ENCODE data around the gene ATP11A.

Gene ATP11A

DNA sequence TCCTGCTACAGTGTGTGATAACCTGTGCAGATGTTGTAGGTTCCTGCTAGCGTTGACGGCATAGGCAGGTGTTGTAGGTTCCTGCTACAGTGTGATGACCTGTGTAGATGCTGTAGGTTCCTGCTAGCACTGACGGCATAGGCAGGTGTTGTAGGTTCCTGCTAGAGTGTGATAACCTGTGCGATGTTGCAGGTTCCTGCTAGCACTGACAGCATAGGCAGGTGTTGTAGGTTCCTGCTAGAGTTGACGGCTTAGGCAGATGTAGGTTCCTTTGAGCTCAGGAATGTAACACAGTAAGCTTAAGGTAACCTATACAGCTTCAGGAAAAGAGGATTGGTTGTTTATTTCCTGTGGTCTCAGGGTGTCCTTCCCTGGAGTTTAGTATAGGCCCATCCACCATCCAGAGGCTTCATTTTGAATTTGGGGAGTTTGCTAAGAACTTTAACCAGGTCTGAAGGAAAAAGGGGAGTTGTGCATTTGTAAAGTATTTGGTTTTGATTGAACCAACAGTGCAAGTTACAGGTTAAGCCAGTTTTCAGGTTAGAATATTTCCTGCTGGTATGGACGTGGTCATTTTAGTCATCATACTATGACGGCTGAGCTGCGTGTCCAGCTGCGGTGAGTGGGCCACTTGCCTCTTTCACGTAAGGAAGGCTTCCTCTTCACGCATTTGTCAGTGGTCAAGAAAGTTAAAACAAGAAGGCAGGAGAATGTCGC is 53.8 kb downstream of the ATP11A start:
- no peak for DNase-seq (ENCODE audit: low spot score)

DNA sequence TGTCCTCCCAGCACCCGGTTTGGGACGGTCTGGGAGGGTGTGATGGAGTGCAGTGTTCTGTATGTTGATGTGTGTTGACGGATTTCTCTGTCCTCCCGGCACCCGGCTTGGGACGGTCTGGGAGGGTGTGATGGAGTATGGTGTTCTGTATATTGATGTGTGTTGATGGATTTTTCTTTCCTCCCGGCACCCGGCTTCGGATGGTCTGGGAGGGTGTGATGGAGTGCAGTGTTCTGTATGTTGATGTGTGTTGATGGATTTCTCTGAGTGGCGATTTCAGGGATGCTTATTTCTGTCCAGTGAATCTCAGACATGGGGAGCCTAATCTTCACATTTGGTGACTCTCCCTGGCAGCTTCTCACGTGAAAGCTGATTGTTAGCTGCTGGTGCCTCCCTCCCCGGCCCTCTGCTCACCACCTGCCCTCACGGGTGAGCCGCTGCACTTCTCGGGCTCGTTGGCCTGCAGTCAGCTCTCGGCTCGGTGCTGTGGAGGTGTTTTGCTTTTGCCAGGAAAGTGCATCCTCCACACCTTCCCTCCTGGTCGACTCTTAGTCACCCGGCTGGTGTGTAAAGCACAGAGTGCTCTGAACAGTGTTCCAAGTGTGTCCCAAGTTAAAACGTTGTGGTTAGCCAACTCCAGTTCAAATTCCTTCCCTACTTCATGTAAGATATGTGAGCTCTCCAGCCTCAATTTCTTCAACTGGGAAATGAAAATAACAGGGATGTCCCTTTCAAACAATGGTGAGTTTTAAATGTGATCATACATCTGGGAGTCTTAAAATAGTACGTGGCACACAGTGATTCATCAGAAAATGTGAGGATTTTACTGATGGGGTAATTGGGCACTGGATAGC is 54.6 kb downstream of the ATP11A start:
- peak; percentile 30 for DNase-seq (ENCODE audit: low spot score)

DNA sequence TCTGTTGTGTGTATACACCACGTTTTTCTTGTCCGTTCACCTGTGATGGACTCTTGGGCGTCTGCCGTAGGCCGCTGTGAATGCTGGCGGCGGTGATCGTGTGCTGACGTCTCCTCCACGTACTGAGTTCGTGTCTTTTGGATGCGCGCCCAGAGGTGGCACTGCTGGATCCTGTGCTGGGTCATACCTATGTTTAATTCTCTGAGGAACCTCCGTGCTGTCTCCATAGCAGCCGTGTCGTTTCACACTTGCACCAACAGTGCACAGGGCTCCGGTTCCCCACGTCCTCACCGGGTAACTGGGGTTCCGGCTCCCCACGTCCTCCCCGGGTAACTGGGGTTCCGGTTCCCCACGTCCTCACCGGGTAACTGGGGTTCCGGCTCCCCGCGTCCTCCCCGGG is 56.2 kb downstream of the ATP11A start:
- DNase-seq (ENCODE audit: low spot score): no peak

DNA sequence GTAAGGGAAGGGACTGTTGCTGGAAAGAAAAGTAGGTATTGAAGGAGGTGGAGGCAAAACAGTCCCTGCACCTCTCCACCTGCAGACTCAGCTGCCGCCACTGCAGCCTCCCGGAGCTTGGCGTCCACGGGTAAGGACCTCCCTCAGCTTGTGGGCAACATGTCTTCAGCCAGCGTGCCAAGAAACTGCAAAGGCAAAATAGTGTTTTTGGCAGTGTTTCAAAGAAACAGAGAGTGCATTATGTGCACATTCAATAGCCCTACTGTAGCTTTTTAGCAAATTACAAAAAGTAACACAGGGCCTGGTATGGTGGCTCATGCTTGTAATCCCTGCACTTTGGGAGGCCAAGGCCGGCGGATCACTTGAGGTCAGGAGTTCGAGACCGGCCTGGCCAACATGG is 57.4 kb downstream of the ATP11A start:
- DNase-seq (ENCODE audit: low spot score): no peak

DNA sequence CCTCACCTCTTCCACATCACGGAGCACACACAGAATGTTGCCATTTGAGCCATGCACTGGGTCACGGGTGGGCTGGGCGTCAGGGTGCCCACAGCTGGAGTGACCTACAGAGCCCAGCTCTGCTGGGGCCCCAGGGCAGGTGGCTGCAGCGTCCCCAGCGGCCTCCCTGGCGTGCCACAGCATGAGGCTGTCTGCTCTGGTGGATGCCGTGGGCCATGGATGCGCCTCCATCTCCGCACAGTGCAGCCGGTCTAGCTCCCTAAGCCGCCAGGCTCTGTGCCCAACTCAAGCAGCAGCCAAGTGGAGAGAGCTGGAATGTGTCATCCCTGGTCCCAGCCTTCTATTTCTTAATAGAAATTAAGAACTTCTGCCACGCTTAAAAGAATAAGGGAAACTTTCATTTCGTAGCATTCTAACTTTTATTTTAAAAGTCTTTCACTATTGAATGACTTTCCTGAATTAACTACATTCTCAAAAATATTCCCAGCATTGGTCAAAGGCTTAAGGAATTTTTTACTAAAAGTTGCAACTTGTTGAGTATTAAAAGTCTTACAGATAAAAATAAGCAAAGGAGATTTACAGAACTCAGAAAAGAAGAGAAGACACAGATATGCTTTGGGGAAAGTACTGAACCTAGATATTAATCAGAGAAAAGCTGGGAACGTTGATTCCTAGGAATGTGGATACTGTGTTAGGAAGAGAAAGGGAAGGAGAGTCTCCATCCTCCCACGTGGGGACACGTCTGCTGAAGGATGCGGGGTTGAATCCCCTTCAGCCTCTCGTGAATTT is 59.3 kb downstream of the ATP11A start:
- DNase-seq (ENCODE audit: low spot score): peak; percentile 83

GRCh38 chr13:112750570-112750969 is 60.7 kb downstream of the ATP11A start:
- DNase-seq (ENCODE audit: low spot score): no peak

DNA sequence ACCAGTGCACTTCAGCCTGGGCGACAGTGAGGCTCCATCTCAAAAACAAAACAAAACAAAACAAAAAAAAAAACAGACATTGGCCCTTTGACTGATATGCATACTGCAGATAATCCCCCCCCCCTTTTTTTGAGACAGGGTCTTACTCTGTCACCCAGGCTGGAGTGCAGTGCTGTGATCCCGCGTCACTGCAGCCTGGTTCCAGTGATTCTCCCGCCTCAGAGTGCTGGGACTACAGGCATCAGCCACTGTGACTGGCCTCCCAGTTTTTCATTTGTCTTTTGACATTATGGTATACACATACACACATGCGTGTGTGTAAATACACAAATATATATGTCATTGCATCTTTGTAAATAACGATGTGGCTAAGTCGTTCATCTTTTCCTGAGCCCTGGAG is 61.8 kb downstream of the ATP11A start:
- no peak for DNase-seq (ENCODE audit: low spot score)

- no peak for DNase-seq (ENCODE audit: low spot score)
These were observed 62.4 kb downstream of the ATP11A start for GRCh38 chr13:112752211-112752610.

GRCh38 chr13:112752711-112753541 is 63.1 kb downstream of the ATP11A start:
- no peak for DNase-seq (ENCODE audit: low spot score)

DNA sequence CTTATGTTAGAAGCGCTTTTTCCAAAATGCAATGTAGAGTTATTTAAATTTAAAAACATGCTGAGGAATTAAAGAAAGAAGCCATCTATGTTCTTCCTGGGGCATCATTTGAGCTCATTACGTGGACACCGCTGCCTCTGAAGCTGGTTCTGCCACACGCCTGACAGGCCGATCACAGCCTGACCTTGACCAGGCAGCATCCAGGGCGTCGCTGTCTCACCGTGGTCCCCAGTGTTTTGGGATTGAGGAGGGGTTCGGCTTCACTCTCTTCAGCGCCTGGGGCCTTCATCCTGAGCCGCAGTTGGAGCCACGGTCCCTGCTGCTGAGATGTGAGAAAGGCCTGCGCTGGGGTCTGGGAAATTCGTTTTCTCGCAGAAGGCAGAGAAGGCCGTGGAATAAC is 64.0 kb downstream of the ATP11A start:
- DNase-seq (ENCODE audit: low spot score): no peak

GRCh38 chr13:112754281-112755025 is 64.6 kb downstream of the ATP11A start:
- DNase-seq (ENCODE audit: low spot score): no peak

DNA sequence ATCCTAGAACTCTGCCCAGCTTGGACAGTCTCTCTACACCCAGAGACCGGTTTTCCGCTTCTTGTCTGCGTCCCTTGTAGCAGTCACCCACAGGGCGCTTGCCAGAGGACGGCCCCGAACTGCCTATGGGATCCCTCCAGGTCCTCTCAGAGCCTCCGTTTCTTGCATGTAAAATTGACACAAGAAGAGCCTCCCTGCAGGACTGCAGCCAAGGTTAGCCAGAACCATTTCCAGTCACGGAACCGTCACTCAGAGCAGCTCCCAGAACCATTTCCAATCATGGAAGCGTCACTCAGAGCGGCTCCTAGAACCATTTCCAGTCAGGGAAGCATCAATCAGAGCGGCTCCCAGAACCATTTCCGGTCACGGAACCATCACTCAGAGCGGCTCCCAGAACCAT is 65.5 kb downstream of the ATP11A start:
- no peak for DNase-seq (ENCODE audit: low spot score)

DNA sequence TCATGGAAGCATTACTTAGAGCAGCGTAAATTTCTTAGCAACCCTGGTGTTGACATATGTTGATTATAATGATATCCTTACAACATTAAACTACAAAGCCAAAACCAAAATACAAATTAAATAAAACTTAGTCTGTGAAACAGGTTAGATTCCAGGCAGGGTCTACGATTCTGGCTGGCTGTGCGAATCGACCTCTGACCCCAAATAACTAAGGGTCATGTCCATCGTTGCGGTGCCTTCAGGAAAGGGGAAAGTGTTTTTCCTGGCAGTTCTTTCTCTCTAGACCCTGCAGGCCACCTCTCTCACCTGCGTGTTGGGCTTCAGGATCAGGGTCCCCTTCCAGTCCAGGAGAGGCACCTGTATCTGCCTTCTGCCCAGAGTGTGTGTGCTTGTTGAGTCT is 66.2 kb downstream of the ATP11A start:
- DNase-seq (ENCODE audit: low spot score): no peak

- no peak for DNase-seq (ENCODE audit: low spot score)
These were observed 66.7 kb downstream of the ATP11A start for GRCh38 chr13:112756511-112756966.

- no peak for DNase-seq (ENCODE audit: low spot score)
These were observed 67.3 kb downstream of the ATP11A start for GRCh38 chr13:112756967-112757758.

GRCh38 chr13:112757759-112758086 is 67.9 kb downstream of the ATP11A start:
- DNase-seq (ENCODE audit: low spot score): no peak

GRCh38 chr13:112759053-112759452 is 69.2 kb downstream of the ATP11A start:
- DNase-seq (ENCODE audit: low spot score): no peak

GRCh38 chr13:112759827-112760226 is 70.0 kb downstream of the ATP11A start:
- no peak for DNase-seq (ENCODE audit: low spot score)

- no peak for DNase-seq (ENCODE audit: low spot score)
These were observed 70.6 kb downstream of the ATP11A start for GRCh38 chr13:112760435-112760834.

DNA sequence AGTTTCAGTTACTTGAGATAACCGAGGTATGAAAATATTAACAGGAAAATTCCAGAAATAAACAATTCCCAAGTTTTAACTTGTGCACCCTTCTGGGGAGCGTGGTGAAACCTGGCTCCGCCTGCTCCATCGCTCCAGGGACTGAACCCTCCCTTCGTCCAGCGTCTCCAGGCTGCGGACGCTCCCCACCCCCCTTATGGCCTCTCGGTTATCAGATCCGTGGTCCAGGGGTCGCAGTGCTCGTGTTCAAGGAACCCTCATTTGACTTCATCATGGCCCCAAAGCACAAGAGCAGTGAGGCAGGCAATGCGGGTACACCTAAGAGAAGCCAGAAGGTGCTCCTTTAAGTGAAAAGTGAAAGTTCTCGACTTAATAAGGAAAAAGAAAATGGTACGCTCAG is 71.1 kb downstream of the ATP11A start:
- no peak for DNase-seq (ENCODE audit: low spot score)
